HG03045 (cell line): ENCODE data around the gene BACE2.
"Not testable (repeated sequence)": the region's sequence is repeated elsewhere in the genome, so short reads cannot be mapped to it uniquely, and the experiment has no call there.

Source experiments
- ATAC-seq: cut with Tn5 transposase; IDR thresholded peaks from one replicate; pipeline ENCODE4 v1.9.1; 2021; ENCODE audit warnings: mild to moderate bottlenecking, moderate library complexity; ENCODE audit not compliant: unreplicated experiment

Gene BACE2

GRCh38 chr21:41258617-41259016 is 90.7 kb downstream of the BACE2 start:
- ATAC-seq: no peak

- no peak for ATAC-seq
Observed at GRCh38 chr21:41260428-41260827, 92.5 kb downstream of the BACE2 start.

DNA sequence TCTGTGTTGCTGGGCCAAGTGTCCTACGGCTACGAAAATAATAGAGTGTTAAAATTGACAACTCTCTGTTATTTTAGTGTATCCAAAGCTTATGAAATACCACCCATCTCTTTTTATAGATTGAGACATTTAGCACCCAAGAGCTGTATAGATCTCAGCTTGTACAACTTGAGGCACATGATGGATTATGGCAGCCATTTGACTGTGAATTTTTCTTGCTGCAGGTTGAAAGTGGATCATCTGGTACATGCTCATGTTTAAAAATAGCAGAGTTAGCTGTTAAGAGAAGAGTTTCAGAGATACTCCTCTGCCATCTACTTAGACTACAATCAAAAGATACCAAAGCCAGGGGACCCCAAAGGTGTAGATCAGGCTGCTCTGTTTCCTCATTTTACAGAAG is 99.4 kb downstream of the BACE2 start:
- ATAC-seq: no peak

GRCh38 chr21:41269535-41269934 is 101.6 kb downstream of the BACE2 start:
- ATAC-seq: no peak

GRCh38 chr21:41277196-41277595 is 109.2 kb downstream of the BACE2 start:
- no peak for ATAC-seq

DNA sequence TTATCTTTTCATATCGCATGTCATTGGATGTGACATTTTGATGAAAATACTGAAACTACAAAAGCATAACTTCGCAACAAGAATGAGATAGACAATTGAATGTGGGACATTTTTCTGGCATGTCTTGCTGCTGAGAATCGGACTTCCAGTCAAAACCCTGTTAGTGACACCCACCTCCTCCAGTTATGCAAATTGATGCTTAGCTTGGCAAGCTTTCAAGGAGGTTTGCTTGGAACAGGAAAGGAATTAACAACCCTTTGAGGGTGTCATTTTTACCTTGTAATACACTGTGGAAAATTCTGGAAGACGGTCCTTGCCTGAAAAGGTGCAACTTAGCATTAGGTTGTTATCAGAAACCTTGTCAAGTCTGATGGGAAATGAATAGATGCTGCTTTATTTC is 109.9 kb downstream of the BACE2 start:
- no peak for ATAC-seq

GRCh38 chr21:41280115-41280919 is 112.4 kb downstream of the BACE2 start:
- ATAC-seq: no peak

DNA sequence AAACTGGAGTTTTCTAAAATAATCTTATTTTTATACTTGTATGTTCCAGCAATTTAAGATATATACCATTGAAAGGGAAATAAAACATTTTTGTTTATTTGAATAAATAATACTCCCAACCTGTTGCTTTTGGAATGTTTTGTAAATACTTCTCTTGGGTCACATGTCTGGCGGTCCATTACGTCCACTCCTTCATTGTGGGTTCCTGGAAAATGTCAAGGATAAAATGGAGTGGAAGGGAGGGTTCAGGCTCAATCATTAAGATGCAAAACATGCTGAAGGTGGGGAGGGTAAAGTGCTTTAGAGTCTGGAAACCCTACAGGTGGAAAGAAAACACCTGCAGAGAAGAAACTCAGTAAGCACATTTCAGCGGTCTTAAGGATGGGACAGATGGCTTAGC is 114.5 kb downstream of the BACE2 start:
- ATAC-seq: no peak

DNA sequence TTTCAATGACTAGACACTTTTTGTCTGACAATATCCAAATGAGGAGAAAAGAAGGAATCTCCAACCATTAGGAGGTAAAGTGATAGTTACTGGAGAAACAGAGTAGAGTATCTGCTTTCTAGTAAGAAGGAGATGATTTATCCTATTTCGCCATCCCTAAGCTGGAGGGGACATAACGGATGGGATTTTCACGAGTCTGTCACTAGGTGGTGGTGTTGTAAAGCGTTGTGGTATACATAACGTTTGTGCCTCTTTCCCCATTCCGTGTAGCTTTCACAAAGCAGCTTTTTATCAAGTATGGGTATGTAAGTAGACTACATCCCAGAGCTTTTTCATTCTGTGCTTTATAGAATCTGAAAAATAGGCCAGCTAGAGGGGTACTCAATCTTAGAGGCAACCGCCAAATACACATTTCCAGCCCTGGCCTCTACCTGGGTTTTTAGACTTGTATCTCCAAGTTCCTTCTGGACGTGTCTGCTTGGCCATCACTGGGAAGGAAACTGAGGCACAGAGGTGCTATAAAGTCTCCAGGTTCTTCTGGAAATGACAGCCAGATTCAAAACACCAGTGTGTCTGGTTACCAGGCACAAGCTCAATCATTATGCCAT is 115.4 kb downstream of the BACE2 start:
- ATAC-seq: peak; percentile 56

DNA sequence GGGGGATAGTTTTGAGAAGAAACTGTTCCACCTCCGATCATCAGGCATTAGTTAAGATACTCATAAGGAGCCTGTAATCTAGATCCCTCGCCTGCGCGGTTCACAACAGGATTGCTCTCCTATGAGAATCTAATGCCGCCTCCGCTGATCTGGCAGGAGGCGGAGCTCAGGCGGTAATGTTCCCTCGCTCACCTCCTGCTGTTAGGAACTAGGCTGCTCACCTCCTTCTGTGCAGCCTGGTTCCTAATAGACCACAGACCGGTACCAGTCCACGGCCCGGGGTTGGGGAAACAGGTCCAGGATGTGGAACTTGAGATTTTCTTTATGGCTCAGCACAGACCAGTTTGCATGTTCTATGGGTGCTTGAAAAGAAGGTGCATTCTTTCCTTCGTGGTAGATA is 121.5 kb downstream of the BACE2 start:
- no peak for ATAC-seq

DNA sequence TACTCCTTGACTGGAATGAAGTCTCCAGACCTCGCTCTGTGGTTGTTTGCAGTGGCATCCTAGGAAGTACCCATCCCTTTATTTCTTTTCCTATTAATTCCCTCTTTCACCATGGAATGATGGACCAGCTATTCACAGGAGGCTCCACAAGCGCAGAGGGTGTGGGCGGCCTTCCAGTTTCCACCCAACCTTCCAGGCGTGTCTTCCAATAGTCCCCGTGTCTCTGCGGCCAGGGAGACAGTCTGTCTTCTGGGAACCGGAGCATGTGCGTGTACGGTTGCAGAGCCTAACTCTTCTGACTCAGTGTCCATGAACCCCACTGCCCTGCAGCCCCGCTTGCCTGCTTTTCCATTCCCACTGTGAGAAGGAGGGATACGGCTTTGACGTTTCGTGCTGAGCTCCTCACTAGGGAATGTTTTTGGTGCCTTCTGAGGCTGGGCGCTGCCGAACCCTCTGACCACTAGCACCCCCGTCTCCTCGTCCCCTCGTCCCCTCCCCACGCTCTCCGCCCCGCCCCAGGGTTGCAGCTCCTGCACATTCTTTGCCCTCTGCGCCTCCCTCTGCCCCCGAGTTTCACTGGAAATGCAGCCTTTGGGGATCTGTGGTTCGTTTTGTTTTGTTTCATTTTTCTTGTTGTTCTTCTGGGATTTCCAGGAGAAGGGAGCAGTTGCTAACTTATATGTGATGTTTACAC is 122.3 kb downstream of the BACE2 start:
- no peak for ATAC-seq

DNA sequence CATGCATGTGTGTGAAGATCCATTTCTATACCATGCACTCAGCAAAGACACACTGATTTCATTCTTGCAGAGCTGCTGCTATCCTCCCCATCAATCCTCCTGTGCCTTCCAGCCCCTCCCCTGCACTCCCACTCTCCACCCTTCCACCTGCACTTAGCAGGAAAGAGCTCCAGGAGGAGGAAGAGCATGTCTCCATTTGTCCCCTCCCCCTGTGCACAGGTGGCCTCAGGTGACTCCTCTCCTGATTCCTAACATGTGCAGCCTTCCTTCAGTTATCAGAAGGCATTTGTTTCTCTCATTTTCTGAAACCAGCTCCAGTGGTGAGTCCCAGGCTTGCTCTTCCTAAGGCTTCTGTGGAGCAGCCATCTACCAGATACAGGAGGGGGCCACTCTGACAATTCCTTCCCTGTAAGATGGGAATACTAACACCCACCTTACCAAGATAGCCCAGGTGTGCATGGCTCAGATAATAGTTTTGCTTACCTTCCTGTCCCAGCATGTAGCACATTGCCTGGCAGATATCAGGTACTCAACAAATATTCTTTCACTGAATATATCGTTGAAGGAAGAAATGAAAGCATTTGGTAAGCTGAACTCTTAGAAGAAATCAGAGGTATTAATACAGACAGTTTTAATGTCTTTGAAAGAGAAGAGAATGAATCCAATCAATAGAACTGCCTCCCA is 126.7 kb downstream of the BACE2 start:
- no peak for ATAC-seq

DNA sequence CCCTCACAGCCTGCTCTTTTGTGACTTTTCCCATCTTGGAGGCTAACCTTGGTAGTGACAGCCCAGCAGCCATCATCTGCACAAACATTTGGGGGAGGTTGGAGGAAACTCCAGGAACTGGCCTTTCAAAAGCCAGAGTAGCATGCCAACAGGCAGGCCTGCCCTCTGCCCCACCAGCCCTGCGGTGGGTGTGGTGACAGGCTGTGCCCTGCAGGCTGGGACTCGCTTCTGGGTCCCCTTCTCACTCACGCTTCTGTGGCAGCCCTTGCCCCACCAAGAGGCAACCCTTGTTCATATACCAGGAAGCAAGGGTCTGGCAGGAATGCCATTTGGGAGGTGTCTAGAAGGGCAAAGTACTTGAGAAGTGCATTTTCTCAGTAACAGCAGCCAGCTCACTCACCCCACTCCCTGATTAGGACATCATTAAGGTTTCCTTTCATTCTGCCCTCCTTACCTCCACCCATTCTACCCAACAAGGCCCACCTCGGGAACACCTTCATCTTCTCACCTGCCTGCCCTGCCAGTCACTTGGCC is 127.8 kb downstream of the BACE2 start:
- no peak for ATAC-seq

- ATAC-seq: no peak
Observed at GRCh38 chr21:41302976-41303375, 135.0 kb downstream of the BACE2 start.

GRCh38 chr21:41304068-41304720 is 136.2 kb downstream of the BACE2 start:
- ATAC-seq: no peak

DNA sequence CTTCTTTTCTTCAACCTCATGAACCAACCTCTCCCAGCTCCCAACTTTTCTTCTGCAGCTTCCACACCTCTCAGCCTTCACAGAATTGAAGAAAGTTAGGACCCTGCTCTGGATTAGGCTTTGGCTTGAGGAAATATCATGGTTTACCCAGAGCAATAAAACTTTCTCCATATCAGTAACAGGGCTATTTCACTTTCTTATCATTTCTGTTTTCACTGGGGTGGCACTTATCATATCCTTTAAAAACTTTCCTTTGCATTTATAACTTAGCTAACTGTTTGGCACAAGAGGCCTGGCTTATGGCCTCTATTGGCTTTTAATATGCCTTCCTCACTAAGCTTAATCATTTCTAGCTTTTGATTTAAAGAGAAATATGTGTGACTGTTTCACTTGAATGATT is 139.3 kb downstream of the BACE2 start:
- ATAC-seq: no peak

DNA sequence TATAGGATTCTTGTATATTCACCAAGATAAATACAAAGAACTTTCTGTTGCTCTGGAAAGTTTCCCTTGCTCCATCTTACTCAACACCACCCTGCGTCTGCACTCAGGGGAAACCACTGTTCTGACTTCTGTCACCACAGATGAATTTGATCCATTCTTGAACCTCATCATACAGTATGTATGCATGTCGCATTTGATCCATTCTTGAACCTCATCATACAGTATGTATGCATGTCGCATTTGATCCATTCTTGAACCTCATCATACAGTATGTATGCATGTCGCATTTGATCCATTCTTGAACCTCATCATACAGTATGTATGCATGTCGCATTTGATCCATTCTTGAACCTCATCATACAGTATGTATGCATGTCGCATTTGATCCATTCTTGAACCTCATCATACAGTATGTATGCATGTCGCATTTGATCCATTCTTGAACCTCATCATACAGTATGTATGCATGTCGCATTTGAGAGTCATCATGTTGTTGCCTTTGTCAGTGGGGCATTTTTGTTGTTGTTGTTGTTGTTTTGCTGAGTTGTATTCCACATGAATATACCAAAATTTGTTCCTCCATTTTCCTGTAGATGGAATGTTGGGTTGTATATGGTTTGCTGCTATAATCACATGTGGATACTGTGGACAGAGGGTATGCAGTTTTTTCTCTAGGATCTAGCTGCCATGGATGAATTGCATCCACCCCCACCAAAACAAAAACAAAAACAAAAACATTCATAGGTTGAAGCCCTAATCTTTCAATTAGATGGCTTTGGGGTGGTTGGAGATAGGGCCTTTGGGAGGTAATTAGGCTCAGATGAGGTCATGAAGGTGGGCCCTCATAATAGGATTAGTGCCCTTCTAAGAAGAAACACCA is 145.6 kb downstream of the BACE2 start:
- ATAC-seq: not testable (repeated sequence)

- ATAC-seq: no peak
Observed at GRCh38 chr21:41315726-41316125, 147.8 kb downstream of the BACE2 start.

DNA sequence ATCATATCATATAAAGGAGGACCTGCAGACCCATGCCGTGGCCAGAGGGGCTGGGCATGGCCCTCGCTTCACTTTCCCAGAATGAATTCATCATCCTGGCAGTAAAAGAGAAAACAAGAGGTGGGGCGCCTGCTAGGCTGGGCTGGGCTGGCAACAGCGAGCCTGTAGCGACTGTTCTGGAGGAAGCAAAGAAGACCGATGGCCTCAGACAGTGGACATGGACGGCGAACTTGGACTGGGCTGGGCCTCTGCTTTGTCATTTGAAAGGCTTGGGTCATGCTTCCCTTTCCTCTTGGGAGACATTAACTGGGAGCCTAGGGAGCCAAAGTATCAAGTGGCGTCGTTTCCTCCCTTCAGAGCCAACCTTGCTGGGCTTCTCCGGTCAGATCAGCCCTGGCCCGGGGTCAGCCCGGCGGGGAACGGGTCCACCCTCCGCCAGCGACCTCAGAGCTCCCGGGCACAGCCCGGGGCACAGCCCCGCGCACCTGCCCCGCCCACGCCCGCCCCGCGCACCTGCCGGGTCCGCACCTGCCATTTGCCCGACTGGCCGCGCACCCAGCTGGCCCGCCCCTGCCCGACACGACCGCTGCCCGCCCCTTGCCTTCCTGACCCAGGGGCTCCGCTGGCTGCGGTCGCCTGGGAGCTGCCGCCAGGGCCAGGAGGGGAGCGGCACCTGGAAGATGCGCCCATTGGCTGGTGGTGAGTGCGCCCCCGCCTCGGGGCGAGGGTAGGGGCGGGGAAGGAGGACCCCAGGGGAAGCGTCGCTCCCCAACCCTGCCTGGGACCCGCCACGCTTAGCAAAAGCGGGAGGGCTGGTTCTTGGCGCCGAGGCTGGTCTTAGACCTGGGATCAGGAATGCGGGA is 148.5 kb downstream of the BACE2 start, which contains the start of gene FAM3B:
Gene FAM3B (plus strand): TSS at position 602 of the 863 bp plus-strand sequence. CDS start 79 bp downstream, at position 681.
- ATAC-seq: no peak
